VCaP (cell line): Measurements from ENCODE around the gene S100A2.
"Not testable (repeated sequence)": the region's sequence is repeated elsewhere in the genome, so short reads cannot be mapped to it uniquely, and the experiment has no call there.

Experiments used
- H3K27ac ChIP-seq: fragments of 450-650 bp; 2 replicates; pipeline ENCODE4 v1.5.1; 2017
- TF ChIP-seq, protein P1 (sequence below): fragments of 450-650 bp; conservative IDR thresholded peaks from 2 replicates; pipeline ENCODE4 v1.5.1; 2017; ENCODE audit warnings: mild to moderate bottlenecking, moderate library complexity

S100A2 gene

DNA sequence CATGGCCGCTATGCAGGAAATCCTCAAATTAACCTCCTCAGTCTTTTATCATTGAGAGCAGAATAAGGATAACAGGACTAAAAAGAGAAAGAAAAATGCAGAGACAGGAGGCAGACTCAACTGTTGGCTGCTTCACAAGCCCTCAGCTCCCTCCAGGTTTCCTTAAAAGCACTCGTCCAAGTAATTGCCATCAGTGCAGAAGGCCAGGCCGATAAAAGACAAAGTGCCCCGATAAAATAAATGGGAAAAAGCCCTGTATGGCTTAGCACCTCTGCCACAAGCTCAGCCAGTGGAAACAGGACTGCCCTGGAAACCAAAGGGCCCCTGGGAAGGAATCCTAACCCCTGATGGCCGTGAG lies 38.0 kb downstream of the S100A2 start:
- no peak overlapping the region for H3K27ac ChIP-seq
- TF ChIP-seq, protein P1, sequence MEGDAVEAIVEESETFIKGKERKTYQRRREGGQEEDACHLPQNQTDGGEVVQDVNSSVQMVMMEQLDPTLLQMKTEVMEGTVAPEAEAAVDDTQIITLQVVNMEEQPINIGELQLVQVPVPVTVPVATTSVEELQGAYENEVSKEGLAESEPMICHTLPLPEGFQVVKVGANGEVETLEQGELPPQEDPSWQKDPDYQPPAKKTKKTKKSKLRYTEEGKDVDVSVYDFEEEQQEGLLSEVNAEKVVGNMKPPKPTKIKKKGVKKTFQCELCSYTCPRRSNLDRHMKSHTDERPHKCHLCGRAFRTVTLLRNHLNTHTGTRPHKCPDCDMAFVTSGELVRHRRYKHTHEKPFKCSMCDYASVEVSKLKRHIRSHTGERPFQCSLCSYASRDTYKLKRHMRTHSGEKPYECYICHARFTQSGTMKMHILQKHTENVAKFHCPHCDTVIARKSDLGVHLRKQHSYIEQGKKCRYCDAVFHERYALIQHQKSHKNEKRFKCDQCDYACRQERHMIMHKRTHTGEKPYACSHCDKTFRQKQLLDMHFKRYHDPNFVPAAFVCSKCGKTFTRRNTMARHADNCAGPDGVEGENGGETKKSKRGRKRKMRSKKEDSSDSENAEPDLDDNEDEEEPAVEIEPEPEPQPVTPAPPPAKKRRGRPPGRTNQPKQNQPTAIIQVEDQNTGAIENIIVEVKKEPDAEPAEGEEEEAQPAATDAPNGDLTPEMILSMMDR, result no peak

DNA sequence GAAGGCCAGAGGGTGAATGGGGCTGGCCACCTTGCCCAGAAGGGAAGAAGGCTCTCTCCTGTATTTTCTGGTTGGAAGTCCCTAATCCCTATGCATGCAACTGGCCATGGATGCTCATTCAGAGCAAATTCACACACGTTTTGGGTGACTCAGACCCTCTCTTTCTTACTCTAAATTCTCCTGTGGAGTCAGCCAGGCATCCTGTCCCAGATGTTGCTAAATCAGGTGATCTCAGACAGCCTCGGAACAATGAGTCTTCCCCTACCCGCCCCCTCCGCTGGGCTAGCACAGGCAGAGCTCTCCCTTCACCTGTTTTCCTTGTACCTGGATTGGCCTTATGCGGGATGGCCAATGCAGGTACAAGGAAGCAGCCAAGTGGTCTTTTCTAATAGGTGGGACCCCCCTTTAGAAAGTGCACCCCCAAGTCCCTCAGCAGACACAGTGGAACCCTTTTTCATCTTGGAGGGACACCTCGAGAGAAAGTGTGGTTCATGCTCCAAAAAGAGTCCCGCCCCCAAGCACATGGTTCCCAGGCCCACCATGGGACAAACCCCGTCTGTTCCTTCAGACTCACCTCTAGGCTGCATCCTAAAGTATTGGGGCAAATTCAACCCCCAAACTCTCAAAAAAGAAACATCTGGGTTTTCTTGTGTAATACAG lies 38.5 kb downstream of the S100A2 start:
- no peak overlapping the region for H3K27ac ChIP-seq
- TF ChIP-seq, protein P1, result no peak

- TF ChIP-seq, protein P1, result no peak
- H3K27ac ChIP-seq, result no peak overlapping the region
Measured at GRCh38 chr1:153526132-153526543, 39.5 kb downstream of the S100A2 start.

DNA sequence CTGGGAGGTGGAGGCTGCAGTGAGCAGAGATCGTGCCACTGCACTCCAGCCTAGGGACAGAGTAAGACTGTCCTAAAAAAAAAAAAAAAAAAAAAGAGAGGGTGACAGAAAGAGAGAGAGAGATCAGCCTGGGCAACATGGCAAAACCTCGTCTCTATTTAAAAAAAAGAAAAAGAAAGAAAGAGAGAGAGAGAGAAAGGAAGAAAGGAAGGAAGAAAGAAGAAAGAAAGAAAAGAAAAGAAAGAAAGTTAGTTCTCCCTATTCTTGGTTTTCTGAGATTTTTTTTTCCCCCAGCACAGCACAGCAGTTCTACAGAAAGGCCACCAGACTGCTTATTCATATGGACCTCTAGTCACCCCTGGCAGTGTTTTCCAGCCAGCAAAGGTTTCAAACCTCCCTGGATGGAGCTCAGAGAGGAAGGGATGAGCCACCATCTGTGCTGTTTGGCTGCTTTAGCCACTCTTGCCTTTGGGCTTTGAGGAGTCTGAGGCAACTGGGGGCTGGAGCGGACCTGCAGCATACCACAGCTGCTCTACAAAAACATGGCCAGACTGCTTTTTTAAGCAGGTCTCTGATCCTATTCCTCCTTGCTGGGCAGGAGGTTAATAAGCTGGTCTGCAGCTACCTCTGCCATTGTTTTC lies 40.4 kb downstream of the S100A2 start:
- TF ChIP-seq, protein P1, result no peak
- no peak overlapping the region for H3K27ac ChIP-seq

GRCh38 chr1:153522353-153523048 lies 43.1 kb downstream of the S100A2 start:
- H3K27ac ChIP-seq, result not testable (repeated sequence)

GRCh38 chr1:153521808-153522207 lies 43.8 kb downstream of the S100A2 start:
- H3K27ac ChIP-seq, result not testable (repeated sequence)

DNA sequence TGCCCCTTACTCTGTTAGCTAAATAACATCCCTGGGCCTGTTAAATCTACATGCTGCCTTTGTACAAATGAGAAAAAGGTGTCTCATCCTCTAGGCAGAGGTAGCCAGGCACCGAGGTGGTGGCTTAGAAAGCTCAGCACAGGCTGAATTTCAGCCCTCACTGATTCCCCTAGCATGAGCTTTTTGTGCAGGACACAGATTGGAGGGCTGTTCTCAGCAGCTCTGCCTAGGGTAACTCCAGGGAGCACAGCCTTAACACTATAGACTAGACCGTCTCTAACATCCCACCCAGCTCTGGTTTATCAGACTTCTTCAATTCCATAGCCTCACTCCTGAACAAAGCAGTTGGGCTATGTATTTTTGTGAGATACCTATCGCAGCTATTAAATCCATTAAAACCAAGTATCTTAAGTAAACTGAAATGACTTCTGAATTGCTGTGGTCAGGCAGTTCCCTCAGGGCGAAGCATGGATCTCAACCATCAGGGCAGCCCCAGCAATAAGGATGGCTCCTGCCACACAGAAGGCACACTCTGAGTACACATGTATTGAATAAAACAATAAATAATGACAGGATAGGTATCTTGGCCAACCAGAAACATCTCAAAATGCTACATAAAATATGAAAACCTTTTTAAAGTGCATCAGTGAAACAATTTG lies 44.7 kb downstream of the S100A2 start:
- TF ChIP-seq, protein P1, result no peak
- H3K27ac ChIP-seq, result no peak overlapping the region

DNA sequence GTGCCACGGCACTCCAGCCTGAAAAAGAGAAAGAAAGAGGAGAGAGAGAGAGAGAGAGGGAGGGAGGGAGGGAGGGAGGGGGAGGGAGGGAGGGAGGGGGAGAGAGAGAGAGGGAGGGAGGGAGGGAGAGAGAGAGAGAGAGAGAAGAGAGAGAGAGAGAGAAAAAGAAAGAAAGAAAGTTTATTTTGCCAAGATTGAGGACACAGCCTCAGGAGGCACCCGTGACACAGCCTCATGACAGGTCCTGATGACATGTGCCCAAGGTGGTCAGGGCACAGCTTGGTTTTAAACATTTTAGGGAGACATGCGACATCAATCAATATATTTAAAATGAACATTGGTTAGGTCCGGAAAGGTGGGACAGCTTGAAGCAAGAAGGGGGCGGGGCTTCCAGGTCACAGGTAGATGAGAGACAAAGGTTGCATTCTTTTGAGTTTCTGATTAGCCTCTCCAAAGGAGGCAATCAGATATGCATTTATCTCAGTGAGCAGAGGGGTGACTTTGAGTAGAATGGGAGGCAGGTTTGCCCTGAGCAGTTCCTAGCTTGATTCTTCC lies 45.4 kb downstream of the S100A2 start:
- H3K27ac ChIP-seq, result not testable (repeated sequence)
